SK-N-MC (cell line): Measurements from ENCODE around the gene KNCN.

Experiments
- DNase-seq: peaks from one replicate; pipeline ENCODE4 v3.0.0-alpha.2; 2011; ENCODE audit warnings: low read depth, low spot score
- H3K27ac ChIP-seq: fragments of 200-600 bp; sonication (generic); 2 replicates; pipeline ENCODE4 v1.5.1; 2016; ENCODE audit warnings: mixed run types
- H3K36me3 ChIP-seq: fragments of 200-600 bp; sonication (generic); 2 replicates; pipeline ENCODE4 v1.6.1; 2017; ENCODE audit warnings: antibody characterized with exemption, low read length, mixed read lengths; ENCODE audit not compliant: insufficient read depth
- H3K4me3 ChIP-seq: fragments of 200-600 bp; sonication (generic); 2 replicates; pipeline ENCODE4 v1.5.1; 2016
- H3K9ac ChIP-seq: fragments of 200-600 bp; sonication (generic); 2 replicates; pipeline ENCODE4 v1.8.0; 2017; ENCODE audit warnings: mixed run types, mixed read lengths; ENCODE audit not compliant: insufficient read length
- H3K9me3 ChIP-seq: fragments of 200-600 bp; sonication (generic); 2 replicates; pipeline ENCODE4 v1.6.1; 2017; ENCODE audit warnings: low read depth, mild to moderate bottlenecking, antibody characterized with exemption, low read length, moderate library complexity, mixed read lengths
- EZH2 ChIP-seq: fragments of 200-600 bp; sonication (generic); IDR thresholded peaks from one replicate; pipeline ENCODE4 v1.6.1; 2017; ENCODE audit warnings: antibody characterized with exemption
- FOXP2 ChIP-seq: optimal IDR thresholded peaks from 2 replicates; pipeline ENCODE3; 2011; ENCODE audit warnings: mild to moderate bottlenecking, moderate library complexity; ENCODE audit not compliant: insufficient read depth; ENCODE audit errors: extremely low read length, control extremely low read depth
- POLR2AphosphoS5 ChIP-seq: IDR thresholded peaks from 2 replicates; pipeline ENCODE4 v1.6.1; 2012; ENCODE audit warnings: mild to moderate bottlenecking, low read depth, low read length, borderline replicate concordance

Gene KNCN

GRCh38 chr1:46552357-46553237, 1.1 kb upstream of the KNCN start:
- TF ChIP-seq FOXP2 (no peak), POLR2AphosphoS5 (no peak), EZH2 (no peak)
- Histone ChIP-seq H3K9ac (no peak overlapping the region), H3K4me3 (no peak overlapping the region), H3K9me3 (no peaks in the 10 kb centered on the region), H3K27ac (no peak overlapping the region), H3K36me3 (no peaks in the 10 kb centered on the region)
- DNase-seq, result no peak

- TF ChIP-seq EZH2 (no peak), FOXP2 (no peak), POLR2AphosphoS5 (no peak)
- Histone ChIP-seq H3K36me3 (no peaks in the 10 kb centered on the region), H3K9ac (no peak overlapping the region), H3K4me3 (no peak overlapping the region), H3K9me3 (no peaks in the 10 kb centered on the region), H3K27ac (no peak overlapping the region)
- no peak for DNase-seq
These were observed 656 bp downstream of the KNCN start for GRCh38 chr1:46550751-46551231.

GRCh38 chr1:46549697-46550681, 1.5 kb downstream of the KNCN start:
- TF ChIP-seq EZH2, result no peak
- peak; percentile 28 for TF ChIP-seq FOXP2
- no peak for DNase-seq
- Histone ChIP-seq H3K36me3 (no peaks in the 10 kb centered on the region), H3K4me3 (no peak overlapping the region), H3K9me3 (no peaks in the 10 kb centered on the region), H3K27ac (no peak overlapping the region), H3K9ac (no peak overlapping the region)

- H3K9ac ChIP-seq, result no peak overlapping the region
- peak; percentile 40 for DNase-seq
- H3K4me3 ChIP-seq, result no peak overlapping the region
- H3K9me3 ChIP-seq, result no peaks in the 10 kb centered on the region
- TF ChIP-seq EZH2 (no peak), POLR2AphosphoS5 (no peak), FOXP2 (no peak)
- H3K36me3 ChIP-seq, result no peaks in the 10 kb centered on the region
- no peak overlapping the region for H3K27ac ChIP-seq
These were observed 3.7 kb downstream of the KNCN start for GRCh38 chr1:46547481-46548383.

- DNase-seq, result no peak
- no peak overlapping the region for H3K27ac ChIP-seq
- no peaks in the 10 kb centered on the region for H3K36me3 ChIP-seq
- H3K4me3 ChIP-seq, result no peak overlapping the region
- no peaks in the 10 kb centered on the region for H3K9me3 ChIP-seq
- TF ChIP-seq EZH2 (no peak), FOXP2 (no peak), POLR2AphosphoS5 (no peak)
- no peak overlapping the region for H3K9ac ChIP-seq
These were observed 5.2 kb downstream of the KNCN start for GRCh38 chr1:46546210-46546609.

- Histone ChIP-seq H3K4me3 (no peak overlapping the region), H3K36me3 (no peaks in the 10 kb centered on the region), H3K9ac (no peak overlapping the region), H3K27ac (no peak overlapping the region), H3K9me3 (no peaks in the 10 kb centered on the region)
- no peak for DNase-seq
- TF ChIP-seq POLR2AphosphoS5, result no peak
- no peak for TF ChIP-seq FOXP2
- TF ChIP-seq EZH2, result no peak
These were observed 5.7 kb downstream of the KNCN start for GRCh38 chr1:46545784-46546183.

- H3K27ac ChIP-seq, result no peak overlapping the region
- H3K4me3 ChIP-seq, result no peak overlapping the region
- no peak for DNase-seq
- TF ChIP-seq FOXP2 (no peak), POLR2AphosphoS5 (no peak), EZH2 (no peak)
- no peaks in the 10 kb centered on the region for H3K36me3 ChIP-seq
- H3K9me3 ChIP-seq, result no peaks in the 10 kb centered on the region
- no peak overlapping the region for H3K9ac ChIP-seq
These were observed 6.7 kb downstream of the KNCN start for GRCh38 chr1:46544561-46545240.
